Epithelial cell of proximal tubule (primary cell): ENCODE measurements around the gene PLCL1. TPM values are rescaled to one million over a fixed set of nuclear protein-coding genes. Genes with fewer than 3 reads are reported as not detected.

Source experiments
- DNase-seq: peaks from one replicate; pipeline ENCODE4 v3.0.0-alpha.2; 2011; ENCODE audit warnings: low read depth
- H3K4me3 ChIP-seq: 2 replicates; pipeline ENCODE4 v1.5.1; 2011; ENCODE audit warnings: low read depth, mild to moderate bottlenecking, low read length
- CTCF ChIP-seq: conservative IDR thresholded peaks from 2 replicates; pipeline ENCODE4 v1.5.1; 2012; ENCODE audit warnings: low read depth, mild to moderate bottlenecking, low read length
- total RNA-seq: library from RNA; depleted of rRNA; stranded (reverse); fragments of >200 nt; gene quantifications from 2 replicates; pipeline ENCODE4 v1.2.3, GENCODE V29; 2015

The PLCL1 gene
- total RNA-seq, 1 donor from 2014 or later = not detected

- H3K4me3 ChIP-seq = no peak overlapping the region
- no peak for DNase-seq
- no peak for TF ChIP-seq CTCF
Measured at GRCh38 chr2:197799068-197799467, 5.3 kb upstream of the PLCL1 start.

GRCh38 chr2:197800091-197800490, 4.3 kb upstream of the PLCL1 start:
- no peak for DNase-seq
- H3K4me3 ChIP-seq = no peak overlapping the region
- TF ChIP-seq CTCF = no peak

- DNase-seq = no peak
- H3K4me3 ChIP-seq = no peak overlapping the region
- no peak for TF ChIP-seq CTCF
Measured at GRCh38 chr2:197801033-197801432, 3.4 kb upstream of the PLCL1 start.

DNA sequence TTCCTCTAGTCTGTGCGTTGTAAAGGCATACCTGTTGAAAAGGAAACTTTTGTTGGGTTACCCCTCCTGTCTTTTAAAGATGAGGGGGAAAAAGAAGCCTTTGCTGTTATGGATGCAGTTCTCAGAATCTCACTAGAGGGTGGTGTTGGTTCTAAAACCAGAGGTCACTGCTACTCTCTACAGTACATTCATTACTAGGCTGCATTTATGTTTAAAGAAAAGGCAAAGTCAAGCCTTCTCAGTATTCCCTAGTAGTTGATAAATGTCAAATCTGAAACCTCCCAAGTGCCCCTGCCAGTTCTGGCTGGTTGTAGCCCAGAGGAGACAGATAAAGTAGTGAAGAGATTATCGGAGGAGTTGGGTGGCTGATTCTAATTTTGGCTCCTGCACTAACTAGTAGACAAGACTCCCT, 1.4 kb upstream of the PLCL1 start:
- TF ChIP-seq CTCF = peak; percentile 89
- no peak overlapping the region for H3K4me3 ChIP-seq
- no peak for DNase-seq

DNA sequence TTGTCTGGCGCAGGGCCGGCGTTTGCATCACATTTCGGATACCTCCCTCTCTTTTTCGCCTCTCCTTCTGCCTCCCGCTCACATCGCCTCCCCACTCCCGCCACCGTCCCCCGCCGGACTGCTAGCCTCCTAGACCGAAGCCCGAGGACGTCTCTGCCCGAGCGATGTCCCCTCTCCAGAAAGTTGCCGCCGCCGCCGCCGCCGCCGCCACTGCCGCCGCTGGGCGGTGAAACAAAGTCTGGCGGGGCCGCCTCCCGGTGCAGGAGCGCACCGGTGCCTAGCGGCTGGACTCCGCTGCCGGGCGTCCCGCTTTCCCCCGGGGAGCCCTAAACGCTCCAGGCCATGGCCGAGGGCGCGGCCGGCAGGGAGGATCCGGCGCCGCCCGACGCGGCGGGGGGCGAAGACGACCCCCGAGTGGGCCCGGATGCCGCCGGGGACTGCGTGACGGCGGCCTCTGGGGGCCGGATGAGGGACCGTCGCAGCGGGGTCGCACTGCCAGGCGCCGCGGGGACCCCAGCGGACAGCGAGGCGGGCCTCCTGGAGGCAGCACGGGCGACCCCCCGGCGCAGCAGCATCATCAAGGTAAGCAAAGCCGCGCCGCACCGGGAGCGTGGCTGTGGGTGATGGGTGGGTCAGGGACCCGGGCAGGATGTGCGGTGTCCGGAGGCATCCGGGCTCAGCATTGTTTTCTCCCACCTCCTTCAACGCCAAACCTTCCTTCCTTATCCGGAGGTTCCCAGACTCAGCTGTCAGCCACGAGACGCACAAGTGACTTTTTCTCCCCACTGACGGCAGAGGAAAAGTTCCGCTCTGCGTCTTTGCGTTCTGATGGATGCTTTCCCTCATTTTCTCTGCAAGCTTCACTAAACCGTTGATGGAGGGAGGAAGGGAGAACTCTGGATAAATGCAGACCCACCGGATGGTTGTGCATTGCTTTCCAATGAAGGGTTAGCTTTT, 643 bp downstream of the PLCL1 start:
- H3K4me3 ChIP-seq = peak overlapping the region; percentile 61
- TF ChIP-seq CTCF = no peak
- DNase-seq = no peak

- peak overlapping the region; percentile 61 for H3K4me3 ChIP-seq
- TF ChIP-seq CTCF = no peak
- DNase-seq = peak; percentile 12
Measured at GRCh38 chr2:197805715-197806633, 1.6 kb downstream of the PLCL1 start.
